DMS 273 (cell line): ENCODE measurements around the gene DNAJC30.
"Not testable (repeated sequence)": the region's sequence is repeated elsewhere in the genome, so short reads cannot be mapped to it uniquely, and the experiment has no call there.

Experiments used
- DNase-seq: peaks from one replicate; lab custom pipeline; 2025; ENCODE audit not compliant: unreplicated experiment; lab: John Stamatoyannopoulos, UW

DNAJC30 gene

DNA sequence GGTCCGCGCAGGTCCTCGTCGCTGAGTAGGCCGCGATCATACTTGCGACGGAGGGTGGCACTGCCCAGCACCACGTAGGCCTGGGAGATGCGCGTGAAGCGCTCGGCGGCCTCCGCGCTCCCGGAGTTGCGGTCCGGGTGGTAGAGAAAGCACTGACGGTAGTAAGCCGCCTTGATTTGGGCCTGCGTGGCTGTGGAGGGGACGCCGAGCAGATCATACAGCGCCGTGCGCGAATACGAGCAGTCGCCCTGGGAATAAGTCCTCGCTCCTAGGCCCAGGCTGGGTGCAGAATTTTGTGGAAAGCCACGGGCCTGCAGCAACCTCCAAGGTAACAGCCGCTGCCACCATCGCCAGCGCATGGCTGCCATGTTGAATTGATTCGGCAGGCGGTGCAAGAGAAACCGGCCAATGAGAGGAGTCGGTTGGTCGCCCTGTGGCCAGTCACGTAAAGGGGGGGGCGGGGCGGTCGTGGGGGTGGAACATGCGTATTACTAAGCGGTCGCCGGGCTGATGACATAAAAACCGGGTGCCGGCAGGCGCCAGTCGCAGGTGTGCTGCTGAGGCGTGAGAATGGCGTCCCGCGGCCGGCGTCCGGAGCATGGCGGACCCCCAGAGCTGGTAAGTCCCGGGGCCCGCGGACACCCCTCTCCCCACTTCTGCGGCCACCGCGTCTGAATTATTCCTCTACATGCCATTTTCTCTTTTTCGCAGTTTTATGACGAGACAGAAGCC is at the start of gene DNAJC30, which contains the start of gene BUD23:
Gene DNAJC30, minus strand, starts transcription at position 398 of the 732 bp plus-strand sequence. Its CDS starts 30 bp downstream, at position 368.
Gene BUD23, plus strand, starts transcription at position 542 of the 732 bp plus-strand sequence. Its CDS starts 29 bp downstream, at position 571.
- peak; percentile 99 for DNase-seq

DNA sequence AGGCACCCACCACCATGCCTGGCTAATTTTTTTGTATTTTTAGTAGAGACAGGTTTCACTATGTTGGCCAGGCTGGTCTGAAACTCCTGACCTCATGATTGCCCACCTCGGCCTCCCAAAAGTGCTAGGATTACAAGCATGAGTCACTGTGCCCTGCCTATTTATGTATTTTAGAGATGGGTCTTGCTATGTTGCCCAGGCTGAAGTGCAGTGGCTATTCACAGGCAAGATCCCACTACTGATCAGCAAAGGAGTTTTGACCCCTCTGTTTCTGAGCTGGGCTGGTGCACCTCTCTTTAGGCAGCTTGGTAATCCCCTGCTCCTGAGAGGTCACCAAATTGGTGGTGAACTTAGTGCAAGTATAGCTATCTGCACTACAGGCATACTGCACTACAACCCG is 49.1 kb upstream of the DNAJC30 start:
- DNase-seq: no peak

DNA sequence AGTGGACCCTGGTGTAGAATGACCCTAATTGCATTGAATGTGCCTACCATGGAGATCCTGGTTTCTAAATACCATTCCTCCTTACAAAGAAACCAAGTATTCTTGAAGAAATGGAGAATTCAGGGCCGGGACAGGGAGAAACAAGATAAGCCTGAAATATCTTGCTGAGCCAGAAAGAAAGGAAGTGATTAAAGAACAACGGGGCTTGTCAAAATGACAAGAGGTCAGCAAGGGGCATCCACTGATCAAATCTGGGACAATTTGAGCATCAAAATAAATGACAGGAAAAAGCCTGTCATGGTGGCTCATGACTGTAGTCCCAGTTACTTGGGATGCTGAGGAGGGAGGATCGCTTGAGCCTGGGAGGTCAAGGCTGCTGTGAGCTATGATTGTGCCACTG is 47.2 kb upstream of the DNAJC30 start:
- no peak for DNase-seq

DNA sequence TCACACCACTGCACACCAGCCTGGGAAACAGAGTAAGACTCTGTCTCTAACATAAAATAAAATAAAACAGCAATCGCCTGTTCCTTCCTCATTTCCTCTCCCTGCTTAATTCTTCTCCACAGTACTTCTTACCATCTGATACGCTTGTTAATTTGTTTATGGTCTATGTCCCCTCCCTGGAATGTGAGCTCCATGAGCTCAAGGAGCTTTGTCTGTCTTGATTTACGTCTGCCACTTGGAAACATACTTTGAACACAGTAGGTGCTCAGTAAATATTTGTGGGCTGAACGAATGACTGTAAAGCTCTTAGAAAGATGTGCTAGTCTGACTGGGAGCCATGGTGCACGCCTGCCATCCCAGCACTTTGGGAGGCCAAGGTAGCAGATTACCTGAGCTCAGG is 45.3 kb upstream of the DNAJC30 start:
- no peak for DNase-seq

DNA sequence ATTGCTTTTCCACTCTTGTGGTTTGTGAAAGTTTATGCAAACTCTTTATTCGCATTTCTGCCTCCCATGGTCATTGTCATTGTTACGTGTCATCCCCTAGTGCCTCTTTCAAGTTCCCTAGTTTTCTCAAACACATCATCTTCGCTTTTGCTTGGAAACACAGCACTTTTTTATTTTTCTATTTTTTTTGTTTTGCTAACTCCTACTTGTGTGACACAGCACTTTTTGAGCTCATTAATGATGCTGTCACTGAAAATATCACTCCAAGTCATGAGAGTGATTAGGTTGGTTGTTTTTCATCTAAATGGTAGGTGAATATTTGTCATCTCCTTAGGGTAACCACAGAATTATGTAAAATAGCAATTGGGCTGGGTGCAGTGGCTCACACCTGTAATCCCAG is 44.7 kb upstream of the DNAJC30 start:
- DNase-seq: no peak

DNA sequence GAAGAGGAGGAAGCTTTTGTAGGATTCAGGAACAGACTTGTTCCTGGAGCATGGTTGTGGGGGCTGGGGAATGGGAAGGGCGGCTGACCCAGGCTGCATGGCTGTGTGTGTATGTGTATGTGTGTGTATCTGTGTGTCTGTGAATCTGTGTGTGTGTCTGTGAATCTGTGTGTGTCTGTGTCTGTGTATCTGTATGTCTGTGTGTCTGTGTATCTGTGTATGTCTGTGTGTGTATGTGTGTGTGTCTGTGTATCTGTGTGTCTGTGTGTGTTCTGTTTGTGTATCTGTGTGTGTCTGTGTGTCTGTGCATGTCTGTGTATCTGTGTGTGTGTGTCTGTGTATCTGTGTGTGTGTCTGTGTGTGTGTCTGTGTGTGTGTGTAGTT is 42.8 kb upstream of the DNAJC30 start:
- no peak for DNase-seq

DNA sequence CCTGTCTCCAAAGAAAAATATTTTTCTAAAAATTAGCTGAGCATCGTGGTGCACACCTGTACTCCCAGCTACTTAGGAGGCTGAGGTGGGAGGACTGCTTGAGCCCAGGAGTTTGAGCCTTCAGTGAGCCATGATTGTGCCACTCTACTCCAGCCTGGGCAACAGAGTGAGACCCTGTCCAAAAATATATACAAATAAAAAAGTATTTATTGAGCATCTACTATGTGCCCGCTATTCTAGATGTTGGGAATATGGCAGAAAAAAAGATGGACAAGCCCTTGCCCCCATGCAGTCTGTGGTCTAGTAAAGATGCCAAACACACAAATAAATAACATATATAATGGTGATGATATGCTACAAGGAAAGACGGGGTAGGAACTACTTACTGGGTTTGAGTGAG is 40.6 kb upstream of the DNAJC30 start:
- no peak for DNase-seq

DNA sequence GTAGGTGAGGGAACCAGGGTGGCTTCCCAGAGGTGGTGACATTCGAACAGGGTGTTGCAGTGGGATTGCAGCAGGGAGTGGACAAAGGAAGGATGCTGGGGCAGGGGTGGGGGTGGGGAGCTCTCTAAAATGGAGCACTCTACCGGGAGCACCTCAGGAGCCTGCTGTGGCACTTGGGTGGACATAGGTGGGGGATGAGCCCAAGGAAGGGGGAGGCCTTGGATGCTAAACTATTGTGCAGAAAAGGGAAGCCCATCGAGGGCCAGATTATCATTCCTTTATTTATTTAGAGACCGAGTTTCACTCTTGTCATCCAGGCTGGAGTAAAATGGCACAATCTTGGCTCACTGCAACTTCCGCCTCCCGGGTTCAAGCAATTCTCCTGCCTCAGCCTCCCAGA is 39.5 kb upstream of the DNAJC30 start:
- DNase-seq: no peak

DNA sequence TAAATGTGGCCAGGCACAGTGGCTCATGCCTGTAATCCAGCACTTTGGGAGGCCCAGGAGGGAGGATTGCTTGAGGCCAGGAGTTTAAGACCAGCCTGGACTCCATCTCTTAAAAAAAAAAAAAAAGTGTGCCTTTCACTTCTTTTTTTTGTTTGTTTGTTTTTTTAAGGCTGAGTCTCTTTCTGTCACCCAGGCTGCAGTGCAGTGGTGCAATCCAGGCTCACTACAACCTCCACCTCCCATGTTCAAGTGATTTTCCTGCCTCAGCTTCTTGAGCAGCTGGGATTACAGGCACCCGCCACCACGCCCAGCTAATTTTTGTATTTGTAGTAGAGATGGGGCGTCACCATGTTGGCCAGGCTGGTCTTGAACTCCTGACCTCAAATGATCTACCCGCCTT is 38.9 kb upstream of the DNAJC30 start:
- DNase-seq: not testable (repeated sequence)

DNA sequence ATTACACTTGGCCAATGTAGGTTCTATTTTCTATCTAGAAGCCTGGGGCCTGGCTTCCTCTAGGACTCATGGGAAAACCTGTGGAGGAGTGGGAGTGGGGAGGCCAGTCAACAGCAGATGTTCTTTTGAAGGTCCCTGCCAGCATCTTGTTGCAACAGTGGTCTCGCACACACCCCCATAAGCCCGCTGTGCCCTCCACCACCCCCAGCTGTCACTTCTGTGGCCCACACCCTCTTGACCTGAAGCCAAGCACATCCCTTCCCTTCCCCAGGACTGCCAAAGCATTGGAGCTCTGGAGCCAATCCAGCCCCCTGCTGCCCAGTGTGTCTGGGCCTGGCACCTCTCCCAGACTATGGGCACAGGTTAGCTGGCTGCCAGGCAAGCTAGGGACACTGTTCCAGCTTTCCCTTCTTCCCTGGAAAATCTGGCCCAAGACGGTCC is 38.1 kb upstream of the DNAJC30 start:
- DNase-seq: peak; percentile 100

DNA sequence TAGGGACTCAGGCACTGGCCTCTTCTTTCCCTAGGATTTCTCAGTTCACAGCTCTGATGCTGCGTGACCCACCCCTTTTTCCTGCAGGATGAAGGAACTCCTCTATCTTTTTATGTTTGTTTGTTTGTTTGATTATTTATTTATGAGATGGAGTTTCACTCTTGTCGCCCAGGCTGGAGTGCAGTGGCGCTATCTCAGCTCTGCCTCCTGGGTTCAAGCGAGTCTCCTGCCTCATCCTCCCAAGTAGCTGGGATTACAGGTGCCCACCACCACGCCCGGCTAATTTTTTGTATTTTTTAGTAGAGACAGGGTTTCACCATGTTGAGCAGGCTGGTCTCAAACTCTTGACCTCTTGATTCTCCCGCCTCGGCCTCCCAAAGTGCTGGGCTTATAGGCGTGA is 37.2 kb upstream of the DNAJC30 start:
- not testable (repeated sequence) for DNase-seq

DNA sequence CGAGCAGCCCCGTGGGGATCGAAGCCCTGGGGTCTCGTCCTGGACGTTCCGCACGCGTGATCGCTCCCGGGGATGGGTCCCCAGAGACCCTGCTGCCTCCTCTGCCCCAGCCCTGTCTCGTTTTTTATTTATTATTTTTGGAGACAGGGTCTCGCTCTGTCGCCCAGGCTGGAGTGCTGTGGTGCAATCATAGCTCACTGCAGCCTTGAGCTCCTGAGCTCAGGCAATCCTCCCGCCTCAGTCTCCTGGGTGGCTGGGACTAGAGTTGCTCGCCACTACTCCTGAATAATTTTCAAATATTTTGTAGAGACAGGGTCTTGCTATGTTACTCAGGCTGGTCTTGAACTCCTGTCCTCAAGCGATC is 36.5 kb upstream of the DNAJC30 start:
- DNase-seq: no peak

DNA sequence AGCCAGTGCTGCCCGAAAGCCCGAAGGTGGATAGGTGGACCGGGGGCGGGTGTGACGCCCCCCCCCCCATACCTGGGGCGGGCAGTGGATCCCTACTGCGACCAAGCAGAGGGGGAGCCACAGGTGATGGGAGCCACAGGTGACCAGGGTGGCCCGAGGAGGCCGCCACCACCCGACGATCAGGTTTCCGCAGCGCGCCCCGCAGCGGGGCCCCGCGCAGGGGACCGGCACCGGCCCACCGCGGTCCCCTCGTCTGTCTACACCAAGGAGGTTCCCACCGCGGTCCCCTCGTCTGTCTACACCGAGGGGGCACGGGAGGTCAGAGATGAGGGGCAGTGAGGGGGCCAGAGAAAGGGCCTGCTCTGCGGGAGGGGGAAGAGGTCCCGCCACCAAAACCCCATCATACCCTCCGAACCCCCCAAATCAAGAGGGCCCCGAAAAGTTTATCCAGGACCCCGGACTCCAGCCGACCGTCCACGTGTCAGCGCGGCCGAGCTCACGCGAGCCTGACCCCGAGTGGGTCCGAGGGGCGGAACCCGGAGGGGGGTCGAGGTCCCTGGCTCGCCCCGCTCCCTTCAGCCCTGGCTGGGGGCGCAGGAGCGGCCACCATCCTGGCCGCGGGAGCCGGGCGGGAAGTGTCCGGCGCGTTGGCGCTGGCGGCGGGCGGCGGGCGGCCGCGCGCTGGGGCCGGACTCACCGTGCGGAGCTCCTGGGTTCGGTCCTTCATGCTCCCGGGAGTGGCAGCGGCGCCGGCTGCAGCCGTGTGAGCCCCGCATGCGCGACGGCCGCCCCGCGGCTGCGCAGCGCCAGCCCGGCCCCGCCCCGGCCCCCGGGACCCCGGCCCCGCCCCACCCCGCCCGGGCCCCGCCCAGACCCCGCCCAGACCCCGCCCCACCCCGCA is 35.9 kb upstream of the DNAJC30 start, which contains the start of gene STX1A:
Gene STX1A, minus strand, starts transcription at position 765 of the 901 bp plus-strand sequence. Its CDS starts 38 bp downstream, at position 727.
- DNase-seq: peak; percentile 92

DNA sequence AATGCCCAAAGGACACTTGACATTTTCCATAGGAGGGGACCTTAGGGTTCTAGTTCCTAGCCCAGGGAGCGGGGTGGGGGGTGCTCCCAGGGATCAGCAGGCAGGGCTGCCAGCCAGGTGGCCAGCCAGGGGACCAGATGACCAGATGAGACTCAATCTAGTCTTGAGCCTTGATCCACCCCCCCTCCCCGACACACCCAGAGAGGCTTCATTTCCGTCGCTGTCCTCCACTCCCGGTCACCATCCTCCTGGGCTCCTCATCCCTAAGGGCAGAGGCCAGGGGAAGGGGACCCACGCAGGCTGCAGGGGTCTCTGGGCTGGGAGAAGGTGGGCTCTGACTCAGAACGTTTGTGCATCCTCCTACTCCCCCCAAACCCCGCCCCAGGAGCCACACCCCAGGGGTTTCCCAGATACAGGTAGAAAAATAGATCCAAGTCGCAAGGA is 35.2 kb upstream of the DNAJC30 start:
- no peak for DNase-seq

DNA sequence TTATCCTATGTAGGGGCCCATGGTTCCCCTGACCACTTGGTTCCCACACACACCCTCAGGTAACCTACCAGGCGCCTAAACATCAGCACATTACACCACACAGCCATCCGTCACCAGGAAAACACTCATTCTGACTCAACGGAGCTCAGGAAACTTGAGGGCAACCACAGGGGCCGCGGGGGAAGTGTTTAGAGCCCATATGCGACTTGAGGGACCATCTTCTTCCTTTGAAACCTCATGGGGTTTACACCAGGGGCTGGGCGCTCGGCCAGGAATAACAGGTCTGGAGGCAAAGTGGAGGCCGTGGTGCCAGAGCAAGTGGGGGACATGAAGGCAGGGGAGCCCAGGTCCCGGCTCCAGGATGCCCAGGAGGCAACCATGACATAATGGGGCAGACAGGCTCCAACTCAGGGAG is 34.7 kb upstream of the DNAJC30 start:
- DNase-seq: peak; percentile 78

DNA sequence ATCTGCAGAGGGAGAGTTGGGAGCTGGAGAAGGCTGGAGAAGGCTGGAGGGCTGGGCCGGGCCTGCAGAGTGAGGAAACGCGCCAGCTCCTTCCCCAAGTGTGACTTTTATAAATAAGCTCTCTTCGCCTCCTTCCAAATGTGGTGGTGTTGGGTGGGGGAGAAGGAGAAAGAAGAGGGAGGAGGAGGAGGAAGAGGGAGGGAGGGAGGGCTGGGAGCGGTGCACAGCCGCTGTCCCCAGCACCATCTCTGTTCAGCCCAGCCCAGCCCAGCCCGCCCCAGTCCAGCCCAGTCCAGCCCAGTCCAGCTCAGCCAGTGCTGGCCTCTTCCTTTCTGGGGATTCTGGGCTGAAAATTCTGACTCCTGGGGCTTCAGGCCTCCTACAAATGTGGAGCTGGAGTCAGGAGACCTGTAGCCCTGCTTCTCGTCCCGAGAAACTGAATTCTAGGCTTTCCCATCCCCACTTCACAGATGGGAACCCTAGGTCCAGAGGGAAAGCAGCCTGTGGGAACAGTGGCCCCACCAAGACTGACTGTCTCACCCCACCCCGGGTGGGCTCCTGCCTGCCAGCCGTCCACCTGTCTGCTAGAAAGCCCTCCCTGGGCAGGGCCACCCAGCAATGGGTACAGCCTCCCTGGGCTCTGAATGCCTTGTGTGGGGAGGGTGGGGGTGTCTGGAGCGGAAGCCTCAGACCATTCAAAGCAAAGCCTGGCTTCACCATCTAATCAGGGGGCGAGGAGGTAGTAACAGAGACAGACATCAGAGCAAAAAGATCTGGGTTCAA is 34.0 kb upstream of the DNAJC30 start:
- peak; percentile 56 for DNase-seq

DNA sequence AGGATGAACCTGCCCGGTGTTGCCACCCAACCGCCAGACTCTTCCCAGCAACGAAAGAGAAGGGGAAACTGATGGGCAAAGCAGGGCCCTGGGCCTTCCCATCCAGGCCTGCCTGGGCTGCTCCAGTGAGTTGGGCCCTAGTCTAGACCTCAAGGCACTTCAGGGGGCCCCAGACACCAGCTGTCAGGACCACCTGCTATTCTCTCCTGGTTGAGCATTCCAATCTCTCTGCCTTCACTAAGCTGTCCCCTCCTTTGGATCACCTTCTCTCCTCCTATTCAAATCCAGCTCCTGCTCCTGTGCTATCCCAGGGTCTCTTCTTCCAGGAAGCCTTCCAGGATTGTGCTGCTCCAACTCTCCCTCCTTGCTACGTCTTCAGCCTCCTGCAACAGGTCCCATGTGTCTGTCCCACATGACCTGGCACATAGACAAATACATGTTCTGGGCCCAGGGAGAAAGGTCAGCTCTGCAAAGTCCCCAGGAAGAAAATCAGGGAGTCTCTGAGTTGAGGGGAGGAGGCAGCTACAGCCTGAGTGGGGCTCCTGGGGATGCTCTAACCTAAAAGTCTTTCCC is 33.2 kb upstream of the DNAJC30 start:
- peak; percentile 88 for DNase-seq

DNA sequence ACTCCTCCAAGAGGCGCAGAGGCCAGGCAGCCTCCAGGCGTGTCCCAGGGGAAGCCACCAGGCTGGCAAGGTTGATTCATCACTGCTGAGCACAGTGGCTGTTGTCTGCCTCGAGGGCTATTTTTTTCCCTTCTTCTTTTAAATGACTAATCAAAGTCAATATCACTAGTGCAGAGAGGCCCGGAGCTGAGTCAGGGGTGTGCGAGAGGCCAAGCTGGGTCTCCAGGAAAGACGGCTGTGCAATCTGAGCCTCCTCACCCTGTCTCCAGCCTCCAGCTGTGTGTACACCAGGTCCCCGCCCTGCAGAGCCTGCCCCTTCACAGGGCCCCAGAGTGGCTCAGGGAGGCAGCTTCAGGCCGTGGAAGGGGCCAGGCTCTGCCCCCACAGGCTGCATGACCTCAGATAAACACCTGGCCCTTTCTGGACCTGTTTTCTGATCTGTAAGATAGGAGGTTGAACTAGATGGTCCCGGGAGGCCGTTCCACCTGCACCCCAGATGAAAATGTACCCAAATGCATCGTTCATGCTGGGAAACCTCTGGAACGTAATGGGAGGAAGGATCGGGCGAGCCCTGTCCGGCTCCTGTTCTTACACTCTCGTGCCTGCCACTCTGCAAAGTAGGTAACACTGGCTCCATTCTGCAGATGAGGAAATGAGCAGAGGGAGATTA is 32.5 kb upstream of the DNAJC30 start:
- peak; percentile 93 for DNase-seq

DNA sequence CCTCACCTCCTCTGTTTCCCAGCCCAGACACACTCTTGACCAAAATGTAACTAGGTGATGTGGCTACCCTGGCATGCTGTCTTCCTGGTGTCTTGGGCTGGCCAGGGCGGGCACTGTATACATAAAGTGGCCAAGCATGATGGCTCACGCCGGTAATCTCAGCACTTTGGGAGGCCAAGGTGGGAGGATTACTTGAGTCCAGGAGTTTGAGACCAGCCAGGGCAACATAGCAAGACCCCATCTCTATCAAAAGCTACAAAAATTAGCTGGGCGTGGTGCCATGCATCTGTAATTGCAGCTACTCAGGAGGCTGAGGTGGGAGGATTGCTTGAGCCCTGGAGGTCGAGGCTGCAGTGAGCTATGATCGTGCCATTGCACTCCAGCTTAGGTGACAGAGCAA is 30.1 kb upstream of the DNAJC30 start:
- not testable (repeated sequence) for DNase-seq

DNA sequence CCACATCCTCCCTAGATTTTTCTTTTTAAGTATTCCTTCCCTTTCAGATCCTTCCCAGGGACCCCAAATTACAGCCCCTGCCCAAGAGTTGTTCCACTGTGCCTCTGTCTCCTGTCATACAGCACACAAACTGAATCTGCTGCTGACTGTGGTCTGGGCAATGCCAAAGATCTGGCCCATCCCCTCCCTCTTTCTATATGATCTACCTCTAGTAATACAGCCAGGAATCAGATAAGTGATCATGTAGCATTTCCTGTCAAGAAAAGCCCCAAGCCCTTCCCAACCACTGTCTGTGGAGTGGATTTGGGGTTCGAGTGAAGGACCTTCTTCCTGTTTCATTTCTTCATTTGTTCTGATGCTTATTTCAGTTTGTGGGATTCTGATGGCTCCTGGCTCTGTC is 29.5 kb upstream of the DNAJC30 start:
- DNase-seq: no peak
